Measurements from ENCODE around the gene SLC41A3. TPM values are rescaled to one million over a fixed set of nuclear protein-coding genes. Genes with fewer than 3 reads are reported as not detected.
"Not testable (repeated sequence)": the region's sequence is repeated elsewhere in the genome, so short reads cannot be mapped to it uniquely, and the experiment has no call there.

Gene SLC41A3
- total RNA-seq, 4 donors from 2014 or later: 21.8 to 31.9 (median 31.1) TPM

DNA sequence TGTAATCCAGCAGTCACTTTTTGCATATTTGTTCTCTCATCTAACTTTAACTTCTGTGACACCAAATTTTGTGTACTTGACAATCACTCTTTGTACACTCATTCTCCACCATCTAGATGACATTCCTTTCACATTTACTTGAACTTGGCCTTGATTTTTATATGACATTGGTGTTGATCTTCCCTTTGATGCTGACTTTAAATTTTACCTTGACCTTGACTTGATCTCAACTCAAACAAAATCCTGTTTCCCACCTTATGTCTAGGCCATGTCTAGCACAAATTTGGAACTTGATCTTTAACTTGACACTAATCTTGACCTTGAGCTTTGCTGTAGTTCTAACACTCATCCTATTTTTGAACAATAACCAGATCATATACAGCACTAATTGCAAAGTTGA lies 81.7 kb downstream of the SLC41A3 start:
- TF ChIP-seq, protein P1, sequence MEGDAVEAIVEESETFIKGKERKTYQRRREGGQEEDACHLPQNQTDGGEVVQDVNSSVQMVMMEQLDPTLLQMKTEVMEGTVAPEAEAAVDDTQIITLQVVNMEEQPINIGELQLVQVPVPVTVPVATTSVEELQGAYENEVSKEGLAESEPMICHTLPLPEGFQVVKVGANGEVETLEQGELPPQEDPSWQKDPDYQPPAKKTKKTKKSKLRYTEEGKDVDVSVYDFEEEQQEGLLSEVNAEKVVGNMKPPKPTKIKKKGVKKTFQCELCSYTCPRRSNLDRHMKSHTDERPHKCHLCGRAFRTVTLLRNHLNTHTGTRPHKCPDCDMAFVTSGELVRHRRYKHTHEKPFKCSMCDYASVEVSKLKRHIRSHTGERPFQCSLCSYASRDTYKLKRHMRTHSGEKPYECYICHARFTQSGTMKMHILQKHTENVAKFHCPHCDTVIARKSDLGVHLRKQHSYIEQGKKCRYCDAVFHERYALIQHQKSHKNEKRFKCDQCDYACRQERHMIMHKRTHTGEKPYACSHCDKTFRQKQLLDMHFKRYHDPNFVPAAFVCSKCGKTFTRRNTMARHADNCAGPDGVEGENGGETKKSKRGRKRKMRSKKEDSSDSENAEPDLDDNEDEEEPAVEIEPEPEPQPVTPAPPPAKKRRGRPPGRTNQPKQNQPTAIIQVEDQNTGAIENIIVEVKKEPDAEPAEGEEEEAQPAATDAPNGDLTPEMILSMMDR (IDR thresholded peaks at IDR 0.05; ENCODE audit: low read depth): no peak

DNA sequence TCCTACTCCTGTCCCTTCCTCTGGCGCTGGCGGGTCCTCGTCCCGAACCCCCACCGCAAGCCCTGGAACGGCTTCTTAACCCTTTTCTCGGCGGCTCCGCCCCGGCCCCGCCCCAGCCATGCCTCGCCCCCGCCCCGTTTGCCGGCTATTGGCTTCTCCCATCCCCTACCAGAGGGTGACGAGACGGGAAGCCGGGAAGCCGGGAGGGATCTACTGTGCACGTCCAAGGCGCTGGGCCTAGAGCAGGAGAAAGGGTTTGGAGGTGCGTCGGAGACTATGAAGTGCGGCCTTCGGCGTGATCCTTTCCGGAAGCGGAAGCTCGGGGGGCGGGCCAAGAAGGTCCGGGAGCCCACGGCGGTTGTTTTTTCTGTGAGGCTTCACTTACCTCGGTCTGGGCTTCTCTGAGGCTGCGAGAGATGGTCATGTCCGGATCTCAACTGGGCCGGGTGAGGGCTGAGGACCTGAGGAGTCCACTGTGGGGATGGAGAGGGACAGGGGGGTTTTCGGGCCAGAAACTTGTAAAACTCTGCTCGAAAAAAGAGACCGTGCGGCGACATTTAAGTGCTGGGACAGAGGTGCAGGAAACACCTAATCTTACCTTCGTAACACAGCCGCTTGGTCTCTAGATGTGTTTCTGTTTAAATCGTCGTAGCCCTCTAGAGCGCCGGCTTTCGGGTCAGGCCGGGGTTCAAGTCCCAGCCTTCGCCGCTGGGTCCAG lies 93.5 kb downstream of the SLC41A3 start:
- TF ChIP-seq, protein P1 (IDR thresholded peaks at IDR 0.05; ENCODE audit: low read depth): no peak

DNA sequence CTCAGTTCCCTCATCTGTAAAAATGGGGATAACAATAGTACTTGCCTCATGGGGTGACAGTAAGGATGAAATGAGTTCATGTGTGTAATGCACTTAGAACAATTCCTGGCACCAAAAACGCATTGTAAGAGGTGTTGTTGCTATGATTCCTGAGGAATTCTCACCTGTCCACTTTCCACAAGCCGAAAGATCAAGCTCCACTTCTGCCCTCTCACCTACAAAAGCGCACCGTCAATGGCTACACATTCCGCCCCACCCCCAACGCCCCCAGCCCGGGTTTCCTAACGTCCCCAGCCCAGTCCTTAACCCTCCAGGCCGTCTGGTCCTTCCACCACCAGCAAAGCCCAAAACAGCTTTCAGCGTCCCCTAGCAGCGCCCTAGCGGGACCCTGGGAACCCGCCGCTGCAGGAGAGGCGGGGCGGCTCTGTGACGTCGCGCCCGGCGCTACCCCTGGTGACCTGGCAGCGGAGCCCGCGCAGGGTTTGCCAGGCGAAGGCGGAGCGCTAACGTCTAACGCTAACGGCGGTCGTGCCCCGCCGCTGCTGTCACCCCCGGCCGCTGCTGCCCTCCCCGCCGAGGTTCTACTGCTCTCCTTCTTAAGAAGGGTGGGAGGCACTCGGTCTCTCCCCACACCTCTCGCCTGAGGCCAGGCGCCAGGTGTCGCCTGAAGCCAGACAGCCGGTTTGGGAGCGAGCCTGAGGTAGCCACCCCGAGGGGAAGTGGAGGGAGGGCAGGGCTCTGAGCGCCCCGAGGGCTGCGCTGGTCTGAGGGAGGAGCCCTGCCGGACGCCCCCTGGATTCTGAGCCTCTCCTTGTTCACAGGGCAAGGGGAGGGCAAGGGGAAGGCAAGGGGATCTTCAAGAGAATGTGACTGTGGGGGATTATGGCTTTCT lies 115.0 kb downstream of the SLC41A3 start, which contains the start of gene ROPN1B:
TSS of gene ROPN1B (plus strand) at position 478 of the 892 bp plus-strand sequence. CDS start 2,877 bp downstream, outside the sequence.
- TF ChIP-seq, protein P1 (IDR thresholded peaks at IDR 0.05; ENCODE audit: low read depth): not testable (repeated sequence)

DNA sequence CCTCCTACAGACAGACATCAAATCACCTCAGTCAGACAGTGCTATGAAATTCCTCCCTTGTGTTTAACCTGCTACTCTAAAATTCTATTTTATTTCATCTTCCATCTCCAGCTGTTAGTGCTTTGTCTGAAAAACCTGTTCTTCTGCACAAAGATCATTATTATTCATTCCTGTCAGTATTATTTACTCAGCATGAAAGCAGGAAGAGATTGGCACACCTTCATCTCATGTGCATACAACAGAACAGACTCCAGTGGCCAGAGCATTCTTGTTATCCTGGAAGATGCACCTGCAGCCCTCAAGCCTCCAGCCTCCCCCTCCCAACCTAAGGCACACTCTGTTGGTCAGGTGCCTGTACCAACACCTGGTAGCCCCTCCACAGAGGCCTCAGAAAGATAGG lies 116.8 kb downstream of the SLC41A3 start:
- TF ChIP-seq, protein P1 (IDR thresholded peaks at IDR 0.05; ENCODE audit: low read depth): no peak

DNA sequence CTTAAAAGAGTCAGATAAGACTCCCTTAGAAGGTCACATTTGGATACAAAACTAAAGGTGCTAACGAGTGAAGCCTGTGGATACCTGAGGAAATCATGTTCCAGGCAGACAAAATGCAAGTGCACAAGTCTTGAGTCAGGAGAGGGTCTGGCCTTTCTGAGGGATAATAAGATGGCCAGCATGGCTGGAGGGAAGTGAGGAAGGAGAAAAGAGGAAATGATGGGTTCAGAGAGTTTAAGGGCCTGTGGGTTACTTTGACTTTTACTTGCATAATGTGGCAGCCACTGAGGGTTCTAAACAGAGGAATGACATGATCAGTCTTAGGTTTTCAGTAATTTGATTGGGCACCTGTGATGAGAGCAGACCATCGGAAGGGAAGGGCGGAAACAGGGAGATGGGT lies 118.4 kb downstream of the SLC41A3 start:
- TF ChIP-seq, protein P1 (IDR thresholded peaks at IDR 0.05; ENCODE audit: low read depth): no peak

DNA sequence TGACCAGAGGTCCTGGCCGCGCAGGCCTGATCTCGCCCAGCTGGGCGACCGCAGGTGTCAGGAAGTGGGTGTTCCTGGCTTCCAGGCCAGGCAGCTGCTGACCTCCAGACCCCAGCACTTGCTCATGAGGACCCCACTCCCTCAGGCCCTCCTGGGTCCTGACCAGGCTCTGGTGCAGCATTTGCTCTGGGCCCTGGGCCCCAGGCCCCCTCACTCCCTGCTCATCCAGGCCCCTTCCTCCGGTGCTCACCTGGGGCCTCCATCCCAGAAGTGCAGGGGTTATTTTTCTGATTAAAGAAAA lies 122.7 kb downstream of the SLC41A3 start:
- TF ChIP-seq, protein P1 (IDR thresholded peaks at IDR 0.05; ENCODE audit: low read depth): no peak

Measured in subcutaneous adipose tissue (tissue), 4 donors.